Measurements from ENCODE around the gene CCNI.
A peak's percentile ranks its signal among the peaks of the same experiment; 100 is the strongest.

The CCNI gene

DNA sequence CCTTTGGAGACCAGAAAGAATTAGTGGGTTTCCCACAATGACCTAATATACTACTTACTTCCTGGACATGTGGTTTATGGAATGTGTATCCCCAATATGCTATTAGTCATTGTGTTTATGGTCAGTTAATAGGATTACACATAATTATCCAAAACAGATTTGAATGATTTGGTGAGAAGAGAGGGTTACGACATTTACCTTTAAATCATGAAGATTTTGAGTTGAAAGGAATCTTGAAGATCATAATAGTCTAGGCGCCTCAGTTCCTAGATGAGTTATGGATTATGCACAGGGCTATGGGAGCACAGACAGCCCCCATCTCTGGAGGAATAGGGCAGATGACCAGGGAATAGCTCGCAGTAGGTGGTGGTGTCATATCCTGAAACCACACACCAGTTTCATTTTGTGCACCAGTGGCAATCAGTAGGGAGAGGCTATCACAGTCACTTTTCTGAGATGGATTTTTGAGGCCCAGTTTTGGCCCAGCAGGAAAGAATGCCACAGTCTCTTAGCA is 64.9 kb downstream of the CCNI start:
- H3K27ac ChIP-seq (replicated peaks): no peak overlapping the region
- H3K27me3 ChIP-seq (ENCODE audit: insufficient read depth, poor library complexity, severe bottlenecking): no peaks in the 10 kb centered on the region
- TF ChIP-seq POLR2AphosphoS5 (IDR thresholded peaks at IDR 0.05; ENCODE audit: low read depth): no peak
- no peak for TF ChIP-seq SPI1 (IDR thresholded peaks at IDR 0.05; ENCODE audit: borderline replicate concordance, low read depth)
- TF ChIP-seq GABPA (IDR thresholded peaks at IDR 0.05; ENCODE audit: low read depth): no peak
- no peak for TF ChIP-seq CTCF (IDR thresholded peaks at IDR 0.05; ENCODE audit: insufficient read depth, low read length)
- TF ChIP-seq, protein P1, sequence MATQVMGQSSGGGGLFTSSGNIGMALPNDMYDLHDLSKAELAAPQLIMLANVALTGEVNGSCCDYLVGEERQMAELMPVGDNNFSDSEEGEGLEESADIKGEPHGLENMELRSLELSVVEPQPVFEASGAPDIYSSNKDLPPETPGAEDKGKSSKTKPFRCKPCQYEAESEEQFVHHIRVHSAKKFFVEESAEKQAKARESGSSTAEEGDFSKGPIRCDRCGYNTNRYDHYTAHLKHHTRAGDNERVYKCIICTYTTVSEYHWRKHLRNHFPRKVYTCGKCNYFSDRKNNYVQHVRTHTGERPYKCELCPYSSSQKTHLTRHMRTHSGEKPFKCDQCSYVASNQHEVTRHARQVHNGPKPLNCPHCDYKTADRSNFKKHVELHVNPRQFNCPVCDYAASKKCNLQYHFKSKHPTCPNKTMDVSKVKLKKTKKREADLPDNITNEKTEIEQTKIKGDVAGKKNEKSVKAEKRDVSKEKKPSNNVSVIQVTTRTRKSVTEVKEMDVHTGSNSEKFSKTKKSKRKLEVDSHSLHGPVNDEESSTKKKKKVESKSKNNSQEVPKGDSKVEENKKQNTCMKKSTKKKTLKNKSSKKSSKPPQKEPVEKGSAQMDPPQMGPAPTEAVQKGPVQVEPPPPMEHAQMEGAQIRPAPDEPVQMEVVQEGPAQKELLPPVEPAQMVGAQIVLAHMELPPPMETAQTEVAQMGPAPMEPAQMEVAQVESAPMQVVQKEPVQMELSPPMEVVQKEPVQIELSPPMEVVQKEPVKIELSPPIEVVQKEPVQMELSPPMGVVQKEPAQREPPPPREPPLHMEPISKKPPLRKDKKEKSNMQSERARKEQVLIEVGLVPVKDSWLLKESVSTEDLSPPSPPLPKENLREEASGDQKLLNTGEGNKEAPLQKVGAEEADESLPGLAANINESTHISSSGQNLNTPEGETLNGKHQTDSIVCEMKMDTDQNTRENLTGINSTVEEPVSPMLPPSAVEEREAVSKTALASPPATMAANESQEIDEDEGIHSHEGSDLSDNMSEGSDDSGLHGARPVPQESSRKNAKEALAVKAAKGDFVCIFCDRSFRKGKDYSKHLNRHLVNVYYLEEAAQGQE (IDR thresholded peaks at IDR 0.05; ENCODE audit: insufficient replicate concordance, low read depth): no peak
- H3K4me3 ChIP-seq (replicated peaks; ENCODE audit: insufficient read depth, low read length): no peak overlapping the region
- DNase-seq (ENCODE audit: low read depth in 1 of 2, low spot score in 1 of 2): no peak

GRCh38 chr4:77009511-77010115 is 66.2 kb downstream of the CCNI start:
- no peak for TF ChIP-seq CTCF (IDR thresholded peaks at IDR 0.05; ENCODE audit: insufficient read depth, low read length)
- TF ChIP-seq, protein P1 (IDR thresholded peaks at IDR 0.05; ENCODE audit: insufficient replicate concordance, low read depth): no peak
- TF ChIP-seq GABPA (IDR thresholded peaks at IDR 0.05; ENCODE audit: low read depth): no peak
- TF ChIP-seq SPI1 (IDR thresholded peaks at IDR 0.05; ENCODE audit: borderline replicate concordance, low read depth): no peak
- TF ChIP-seq POLR2AphosphoS5 (IDR thresholded peaks at IDR 0.05; ENCODE audit: low read depth): no peak
- Histone ChIP-seq H3K4me3 (replicated peaks; ENCODE audit: insufficient read depth, low read length) (no peak overlapping the region), H3K27ac (replicated peaks) (no peak overlapping the region), H3K27me3 (ENCODE audit: insufficient read depth, poor library complexity, severe bottlenecking) (no peaks in the 10 kb centered on the region)
- no peak for DNase-seq (ENCODE audit: low read depth in 1 of 2, low spot score in 1 of 2)

DNA sequence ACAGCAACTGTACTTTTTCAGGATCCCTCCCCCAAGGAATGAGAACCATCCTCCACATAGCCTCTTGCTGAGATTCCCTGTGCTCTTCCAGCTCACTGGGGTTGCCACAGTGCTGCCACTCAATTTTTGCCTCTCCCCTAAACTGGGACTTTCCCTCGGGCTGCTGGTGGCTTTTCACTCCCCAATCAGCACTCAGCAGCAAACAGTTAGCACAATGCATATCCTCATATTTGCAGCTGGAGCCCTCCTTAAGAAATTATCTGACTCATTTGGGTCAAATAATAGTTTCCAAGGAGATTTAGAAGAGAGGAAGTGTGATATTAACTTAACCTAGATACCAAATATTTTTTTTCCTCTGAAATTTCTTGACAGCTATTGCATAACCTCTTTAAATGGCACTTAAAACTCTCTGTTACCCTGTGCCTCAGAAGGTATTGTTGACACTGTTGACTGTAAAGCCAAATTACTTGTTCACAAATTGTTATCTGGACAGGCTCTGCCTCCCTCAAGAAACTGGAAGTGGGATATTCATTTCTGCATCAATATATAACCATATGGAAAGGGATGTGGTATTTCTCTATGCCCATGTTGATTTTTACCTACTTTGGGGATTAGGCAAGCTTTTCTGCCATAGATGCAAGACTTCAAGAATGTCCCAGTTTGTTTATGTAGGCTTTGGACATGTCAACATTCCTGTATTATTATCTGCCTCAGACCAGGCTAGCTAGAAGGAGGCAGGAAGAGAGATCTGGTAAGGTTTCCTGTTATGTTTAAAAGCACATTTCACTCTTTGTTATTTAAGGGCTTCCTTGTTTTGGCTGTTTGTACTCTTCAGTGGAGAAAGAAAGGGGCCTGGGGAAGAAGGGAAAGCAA is 68.2 kb downstream of the CCNI start:
- Histone ChIP-seq H3K4me3 (replicated peaks; ENCODE audit: insufficient read depth, low read length) (no peak overlapping the region), H3K27me3 (ENCODE audit: insufficient read depth, poor library complexity, severe bottlenecking) (no peaks in the 10 kb centered on the region), H3K27ac (replicated peaks) (0 out of 2 replicates have a peak overlapping the region, but pooled peaks have one; percentile 5)
- TF ChIP-seq SPI1 (IDR thresholded peaks at IDR 0.05; ENCODE audit: borderline replicate concordance, low read depth) (no peak), POLR2AphosphoS5 (IDR thresholded peaks at IDR 0.05; ENCODE audit: low read depth) (no peak), GABPA (IDR thresholded peaks at IDR 0.05; ENCODE audit: low read depth) (no peak), CTCF (IDR thresholded peaks at IDR 0.05; ENCODE audit: insufficient read depth, low read length) (no peak)
- TF ChIP-seq, protein P1 (IDR thresholded peaks at IDR 0.05; ENCODE audit: insufficient replicate concordance, low read depth): no peak
- DNase-seq (ENCODE audit: low read depth in 1 of 2, low spot score in 1 of 2): no peak
